ENCODE data around the gene USP7.
A peak's percentile ranks its signal among the peaks of the same experiment; 100 is the strongest.

The USP7 gene

GRCh38 chr16:8855972-8856371 lies 107.7 kb downstream of the USP7 start:
- TF ChIP-seq CTCF (IDR thresholded peaks at IDR 0.05), result no peak
- intact Hi-C loops (cut with DNase I; ENCODE audit: low total_unique reads), result no loop called here
- H3K36me3 ChIP-seq, result peaks cover 29 to 76% (median 64%) of the 10 kb centered on the region in 3 donors
- no peak overlapping the region for H3K4me3 ChIP-seq
- no peaks in the 10 kb centered on the region for H3K9me3 ChIP-seq
- no peaks in the 10 kb centered on the region for H3K27me3 ChIP-seq
- H3K4me1 ChIP-seq, result peaks cover 0 to 17% (median 9%) of the 10 kb centered on the region in 4 donors
- no peak overlapping the region for H3K27ac ChIP-seq
- DNase-seq, result peak in 1 of 2 donors; percentile 10

- Histone ChIP-seq H3K4me3 (no peak overlapping the region), H3K27ac (no peak overlapping the region), H3K36me3 (peaks cover 29 to 83% (median 66%) of the 10 kb centered on the region in 3 donors), H3K4me1 (peaks cover 0 to 14% (median 9%) of the 10 kb centered on the region in 4 donors), H3K27me3 (no peaks in the 10 kb centered on the region), H3K9me3 (no peaks in the 10 kb centered on the region)
- no peak for TF ChIP-seq CTCF (IDR thresholded peaks at IDR 0.05)
- intact Hi-C loops (cut with DNase I; ENCODE audit: low total_unique reads), result no loop called here
- DNase-seq, result peak in 1 of 2 donors; percentile 16
These were observed 108.5 kb downstream of the USP7 start for GRCh38 chr16:8855051-8855786.

- peak in 1 of 2 donors; percentile 7 for DNase-seq
- Histone ChIP-seq H3K4me1 (peaks cover 0 to 10% (median 7%) of the 10 kb centered on the region in 4 donors), H3K4me3 (no peak overlapping the region), H3K27me3 (no peaks in the 10 kb centered on the region), H3K27ac (no peak overlapping the region), H3K36me3 (peaks cover 32 to 91% (median 74%) of the 10 kb centered on the region in 3 donors), H3K9me3 (no peaks in the 10 kb centered on the region)
- no peak for TF ChIP-seq CTCF (IDR thresholded peaks at IDR 0.05)
- intact Hi-C loops (cut with DNase I; ENCODE audit: low total_unique reads), result no loop called here
These were observed 109.3 kb downstream of the USP7 start for GRCh38 chr16:8854298-8854948.

- Histone ChIP-seq H3K36me3 (peaks cover 31 to 91% (median 72%) of the 10 kb centered on the region in 3 donors), H3K4me1 (peaks cover 0 to 8% (median 7%) of the 10 kb centered on the region in 4 donors), H3K27me3 (no peaks in the 10 kb centered on the region), H3K27ac (no peak overlapping the region), H3K4me3 (no peak overlapping the region), H3K9me3 (no peaks in the 10 kb centered on the region)
- DNase-seq, result no peak
- no peak for TF ChIP-seq CTCF (IDR thresholded peaks at IDR 0.05)
- intact Hi-C loops (cut with DNase I; ENCODE audit: low total_unique reads), result no loop called here
These were observed 110.1 kb downstream of the USP7 start for GRCh38 chr16:8853611-8854010.

GRCh38 chr16:8853150-8853549 lies 110.6 kb downstream of the USP7 start:
- intact Hi-C loops (cut with DNase I; ENCODE audit: low total_unique reads), result no loop called here
- Histone ChIP-seq H3K9me3 (no peaks in the 10 kb centered on the region), H3K27me3 (no peaks in the 10 kb centered on the region), H3K36me3 (peaks cover 31 to 91% (median 72%) of the 10 kb centered on the region in 3 donors), H3K27ac (no peak overlapping the region), H3K4me1 (peaks cover 0 to 8% (median 7%) of the 10 kb centered on the region in 4 donors), H3K4me3 (no peak overlapping the region)
- no peak for TF ChIP-seq CTCF (IDR thresholded peaks at IDR 0.05)
- no peak for DNase-seq

Data from tibial artery (tissue), 4 donors.